HCT116 (cell line): ENCODE data around the gene PLCB1. TPM values are rescaled to one million over a fixed set of nuclear protein-coding genes. Genes with fewer than 3 reads are reported as not detected.

Source experiments
- ATAC-seq: fragments of 200-7000 bp; cut with Tn5 transposase; 2 replicates; pipeline ENCODE4 v1.9.1; 2020; ENCODE audit warnings: mild to moderate bottlenecking, moderate library complexity
- BruUV-seq: library from RNA; stranded (reverse); fragments of 400-500 nt; replicated peaks from 2 replicates; lab custom pipeline; 2021; lab: Mats Ljungman, UMichigan
- CTCF ChIA-PET: fragments of 300-600 bp; sonication (Branson Sonifier 250); formaldehyde crosslinking; loops from one replicate; lab custom pipeline; 2021; ENCODE audit warnings: antibody characterized with exemption; lab: Charles Lee
- POLR2A ChIA-PET: fragments of 300-600, 350-600 bp; sonication (Branson Sonifier 250); formaldehyde crosslinking; loops from one replicate; lab custom pipeline; 2021; ENCODE audit warnings: antibody characterized with exemption; lab: Charles Lee
- RAD21 ChIA-PET, 2 experiments: fragments of 300-600 bp; sonication (Branson Sonifier 250); formaldehyde crosslinking; loops; one replicate each; lab custom pipeline; 2023; ENCODE audit warnings: low total read pairs in 2 of 2; ENCODE audit not compliant: uncharacterized antibody in 2 of 2, unreplicated experiment in 2 of 2, low non-redundant PET in 1 of 2; lab: Charles Lee
- DNase-seq: peaks from one replicate; pipeline ENCODE4 v3.0.0-alpha.2; 2010; ENCODE audit warnings: low read depth, low spot score
- H2AFZ ChIP-seq: fragments of 200-600 bp; shearing (Covaris generic), sonication (generic); 2 replicates; pipeline ENCODE4 v1.6.1; 2017; ENCODE audit warnings: low read depth, mixed run types, mixed read lengths, antibody characterized with exemption, low read length; ENCODE audit not compliant: poor library complexity, severe bottlenecking
- H3K27ac ChIP-seq: 2 replicates; pipeline ENCODE4 v1.5.1; 2012; ENCODE audit warnings: low read depth, low read length
- H3K27me3 ChIP-seq: fragments of 200-600 bp; sonication (generic); 2 replicates; pipeline ENCODE4 v1.6.1; 2016; ENCODE audit warnings: mixed run types, low read length, mixed read lengths; ENCODE audit not compliant: insufficient read depth
- H3K36me3 ChIP-seq, 2 experiments: fragments of 200-500 bp in 1 of 2; fragments of 200-600 bp in 1 of 2; sonication (Bioruptor generic) in 1 of 2; sonication (generic) in 1 of 2; 2 replicates each; pipeline versions ENCODE4 v1.5.1 to v1.6.1; 2014 to 2016; ENCODE audit warnings: low read length in 2 of 2, inconsistent platforms in 1 of 2, mixed read lengths in 1 of 2, mixed run types in 1 of 2; ENCODE audit not compliant: insufficient read depth in 2 of 2, control insufficient read depth in 1 of 2
- H3K4me1 ChIP-seq, 2 experiments: fragments of 200-600 bp in 1 of 2; sonication (generic) in 1 of 2; 2 replicates each; pipeline versions ENCODE4 v1.5.1 to v1.6.1; 2012 to 2017; ENCODE audit warnings: low read length in 2 of 2, inconsistent platforms in 1 of 2, mild to moderate bottlenecking in 1 of 2, mixed read lengths in 1 of 2, mixed run types in 1 of 2, moderate library complexity in 1 of 2; ENCODE audit not compliant: insufficient read depth in 2 of 2, control insufficient read depth in 1 of 2
- H3K4me2 ChIP-seq: fragments of 200-600 bp; sonication (generic); 2 replicates; pipeline ENCODE4 v1.6.1; 2017; ENCODE audit warnings: mixed run types, low read length, mixed read lengths
- H3K4me3 ChIP-seq, 2 experiments: fragments of 200-600 bp in 1 of 2; sonication (generic) in 1 of 2; replicated peaks in 1 of 2; 2 replicates each; pipeline ENCODE4 v1.5.1; 2011 to 2016; ENCODE audit warnings: low read length in 2 of 2, control low read depth in 1 of 2, low read depth in 1 of 2, mild to moderate bottlenecking in 1 of 2, mixed read lengths in 1 of 2, mixed run types in 1 of 2
- H3K79me2 ChIP-seq: fragments of 200-600 bp; sonication (generic); 2 replicates; pipeline ENCODE4 v1.6.1; 2017; ENCODE audit warnings: mild to moderate bottlenecking, mixed run types, low read length, moderate library complexity, mixed read lengths; ENCODE audit not compliant: insufficient read depth
- H3K9ac ChIP-seq: fragments of 200-600 bp; sonication (generic); 2 replicates; pipeline ENCODE4 v1.6.1; 2016; ENCODE audit warnings: low read length, mixed read lengths
- H3K9me2 ChIP-seq: fragments of 200-600 bp; sonication (generic), shearing (Covaris generic); 2 replicates; pipeline ENCODE4 v1.6.1; 2017; ENCODE audit warnings: mixed run types, mild to moderate bottlenecking, moderate library complexity; ENCODE audit not compliant: insufficient read depth
- H3K9me3 ChIP-seq, 2 experiments: fragments of 200-500 bp in 1 of 2; fragments of 200-600 bp in 1 of 2; sonication (Bioruptor generic) in 1 of 2; sonication (generic) in 1 of 2; 2 replicates each; pipeline ENCODE4 v1.6.1; 2014 to 2017; ENCODE audit warnings: low read length in 2 of 2, mixed read lengths in 2 of 2, inconsistent platforms in 1 of 2, low read depth in 1 of 2, mild to moderate bottlenecking in 1 of 2, mixed run types in 1 of 2, moderate library complexity in 1 of 2; ENCODE audit not compliant: control insufficient read depth in 1 of 2, insufficient read depth in 1 of 2
- H4K20me1 ChIP-seq: fragments of 200-600 bp; sonication (generic), shearing (Covaris generic); 2 replicates; pipeline ENCODE4 v1.6.1; 2017; ENCODE audit warnings: mixed run types, mild to moderate bottlenecking, moderate library complexity; ENCODE audit not compliant: insufficient read depth
- CBX3 ChIP-seq: IDR thresholded peaks from 2 replicates; pipeline ENCODE4 v1.6.1; 2012; ENCODE audit warnings: low read depth
- CEBPB ChIP-seq: IDR thresholded peaks from 2 replicates; pipeline ENCODE4 v1.6.1; 2012; ENCODE audit warnings: low read depth
- ELF1 ChIP-seq: IDR thresholded peaks from 2 replicates; pipeline ENCODE4 v1.6.1; 2012; ENCODE audit warnings: low read depth, borderline replicate concordance
- EZH2phosphoT487 ChIP-seq: fragments of 200-600 bp; IDR thresholded peaks from 2 replicates; pipeline ENCODE4 v1.6.1; 2018; ENCODE audit warnings: antibody characterized with exemption, borderline replicate concordance
- POLR2A ChIP-seq: IDR thresholded peaks from 2 replicates; pipeline ENCODE4 v1.7.0; 2011; ENCODE audit warnings: borderline replicate concordance; ENCODE audit not compliant: insufficient read depth, insufficient read length; ENCODE audit errors: extremely low read depth
- POLR2AphosphoS5 ChIP-seq: IDR thresholded peaks from 2 replicates; pipeline ENCODE4 v1.6.1; 2011; ENCODE audit warnings: mild to moderate bottlenecking, low read depth, low read length, moderate library complexity
- SIN3A ChIP-seq: IDR thresholded peaks from 2 replicates; pipeline ENCODE4 v1.6.1; 2012; ENCODE audit warnings: low read depth
- SRF ChIP-seq: IDR thresholded peaks from 2 replicates; pipeline ENCODE4 v1.6.1; 2012; ENCODE audit warnings: low read depth
- TCF7L2 ChIP-seq: IDR thresholded peaks from 2 replicates; pipeline ENCODE4 v1.7.0; 2011; ENCODE audit warnings: borderline replicate concordance, inconsistent platforms; ENCODE audit not compliant: insufficient read depth, insufficient read length; ENCODE audit errors: extremely low read depth
- YY1 ChIP-seq: IDR thresholded peaks from 2 replicates; pipeline ENCODE4 v1.6.1; 2011; ENCODE audit warnings: low read length, low read depth, moderate library complexity, mild to moderate bottlenecking; ENCODE audit not compliant: insufficient replicate concordance; ENCODE audit errors: extremely low read depth
- ZBTB33 ChIP-seq: IDR thresholded peaks from 2 replicates; pipeline ENCODE4 v1.6.1; 2011; ENCODE audit warnings: mild to moderate bottlenecking, low read length, moderate library complexity; ENCODE audit not compliant: insufficient replicate concordance; ENCODE audit errors: extremely low read depth
- ZNF274 ChIP-seq: fragments of 200-500 bp; sonication (Bioruptor generic); IDR thresholded peaks from 2 replicates; pipeline ENCODE4 v1.6.1; 2014; ENCODE audit warnings: mild to moderate bottlenecking, low read depth, low read length, inconsistent platforms
- intact Hi-C: fragments of 100-400 bp; cut with micrococcal nuclease; formaldehyde crosslinking; loops from 2 replicates; pipeline ENCODE4 v1.10.0; 2022
- total RNA-seq: library from RNA; stranded (reverse); gene quantifications from one replicate; pipeline ENCODE4 v1.2.1, GENCODE V29; 2021; ENCODE audit not compliant: unreplicated experiment

PLCB1 gene
- total RNA-seq, 1 experiment from 2014 or later, result 15.8 TPM

DNA sequence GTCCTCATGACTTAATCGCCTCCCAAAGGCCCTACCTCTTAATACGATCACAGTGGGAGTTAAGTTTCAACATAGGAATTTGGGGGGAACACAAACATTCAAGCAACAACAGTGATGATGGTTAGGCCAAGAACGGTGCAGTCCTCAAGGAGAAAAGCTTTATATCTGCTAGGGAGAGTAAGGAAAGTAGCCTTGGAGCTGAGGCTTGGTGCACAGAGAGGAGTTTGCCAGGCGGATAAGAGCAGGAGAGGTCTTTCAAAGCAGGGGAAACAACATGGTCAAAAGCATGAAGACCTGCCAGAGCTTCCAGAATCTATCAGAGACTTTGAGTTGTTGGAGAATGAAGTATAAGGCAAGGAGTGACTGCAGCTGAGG, 119.1 kb downstream of the PLCB1 start:
- no peaks in the 10 kb centered on the region for H3K36me3 ChIP-seq
- intact Hi-C loops, result no loop called here
- H3K79me2 ChIP-seq, result no peaks in the 10 kb centered on the region
- no TSS peak for BruUV-seq
- ChIA-PET CTCF (no interaction called here), RAD21 (interaction anchor here in 1 of 2 experiments (0.6 kb wide), 1 partner anchor 508 kb away, joined by 3 read pairs; no protein-coding TSS in a partner anchor), POLR2A (no interaction called here)
- H3K4me3 ChIP-seq, result no peak overlapping the region
- no peaks in the 10 kb centered on the region for H4K20me1 ChIP-seq
- H3K27ac ChIP-seq, result no peak overlapping the region
- H3K9me3 ChIP-seq, result no peaks in the 10 kb centered on the region
- no peak overlapping the region for H2AFZ ChIP-seq
- H3K9me2 ChIP-seq, result no peaks in the 10 kb centered on the region
- no peak overlapping the region for H3K4me2 ChIP-seq
- H3K27me3 ChIP-seq, result no peaks in the 10 kb centered on the region
- no peaks in the 10 kb centered on the region for H3K4me1 ChIP-seq
- TF ChIP-seq ZBTB33 (no peak), CBX3 (no peak), POLR2AphosphoS5 (no peak), EZH2phosphoT487 (no peak), ZNF274 (no peak), YY1 (no peak), POLR2A (no peak)
- no peak overlapping the region for H3K9ac ChIP-seq
- no peak for DNase-seq
- no peak for ATAC-seq

- Histone ChIP-seq H3K36me3 (no peaks in the 10 kb centered on the region), H4K20me1 (no peaks in the 10 kb centered on the region), H3K79me2 (no peaks in the 10 kb centered on the region), H2AFZ (no peak overlapping the region), H3K4me2 (no peak overlapping the region), H3K9me2 (no peaks in the 10 kb centered on the region)
- ATAC-seq, result no peak
- intact Hi-C loops, result no loop called here
- CTCF ChIA-PET, result no interaction called here
- BruUV-seq, result no TSS peak
- TF ChIP-seq SIN3A (no peak), TCF7L2 (no peak), ZNF274 (no peak), ELF1 (no peak), POLR2AphosphoS5 (no peak), CEBPB (no peak), SRF (no peak)
- TF ChIP-seq, all 23 proteins: peak for 0
- ChIA-PET RAD21 (no interaction called here), POLR2A (no interaction called here)
- DNase-seq, result no peak
- no peak overlapping the region for H3K4me3 ChIP-seq
- H3K27me3 ChIP-seq, result no peaks in the 10 kb centered on the region
- H3K4me1 ChIP-seq, result no peaks in the 10 kb centered on the region
- no peak overlapping the region for H3K27ac ChIP-seq
- H3K9me3 ChIP-seq, result no peaks in the 10 kb centered on the region
- no peak overlapping the region for H3K9ac ChIP-seq
Observed at GRCh38 chr20:8254911-8255582, 123.0 kb downstream of the PLCB1 start.
